ENCODE data around the gene CSE1L.
"Not testable (repeated sequence)": the region's sequence is repeated elsewhere in the genome, so short reads cannot be mapped to it uniquely, and the experiment has no call there.

Gene CSE1L

DNA sequence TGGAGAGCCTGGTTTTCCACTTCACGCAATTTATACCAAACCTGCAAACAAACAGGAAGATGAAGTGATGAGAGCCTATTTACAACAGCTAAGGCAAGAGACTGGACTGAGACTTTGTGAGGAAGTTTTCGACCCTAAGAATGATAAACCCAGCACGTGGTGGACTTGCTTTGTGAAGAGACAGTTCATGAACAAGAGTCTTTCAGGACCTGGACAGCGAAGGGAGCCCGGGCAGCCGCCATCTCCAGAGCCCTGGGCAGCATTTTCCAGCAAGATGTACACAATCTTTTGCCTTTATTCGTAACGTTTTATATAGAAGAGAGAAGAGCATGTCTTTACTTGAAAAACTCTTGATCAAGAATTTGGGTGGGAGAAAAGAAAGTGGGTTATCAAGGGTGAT is 88.7 kb downstream of the CSE1L start:
- DNase-seq: not testable (repeated sequence)

DNA sequence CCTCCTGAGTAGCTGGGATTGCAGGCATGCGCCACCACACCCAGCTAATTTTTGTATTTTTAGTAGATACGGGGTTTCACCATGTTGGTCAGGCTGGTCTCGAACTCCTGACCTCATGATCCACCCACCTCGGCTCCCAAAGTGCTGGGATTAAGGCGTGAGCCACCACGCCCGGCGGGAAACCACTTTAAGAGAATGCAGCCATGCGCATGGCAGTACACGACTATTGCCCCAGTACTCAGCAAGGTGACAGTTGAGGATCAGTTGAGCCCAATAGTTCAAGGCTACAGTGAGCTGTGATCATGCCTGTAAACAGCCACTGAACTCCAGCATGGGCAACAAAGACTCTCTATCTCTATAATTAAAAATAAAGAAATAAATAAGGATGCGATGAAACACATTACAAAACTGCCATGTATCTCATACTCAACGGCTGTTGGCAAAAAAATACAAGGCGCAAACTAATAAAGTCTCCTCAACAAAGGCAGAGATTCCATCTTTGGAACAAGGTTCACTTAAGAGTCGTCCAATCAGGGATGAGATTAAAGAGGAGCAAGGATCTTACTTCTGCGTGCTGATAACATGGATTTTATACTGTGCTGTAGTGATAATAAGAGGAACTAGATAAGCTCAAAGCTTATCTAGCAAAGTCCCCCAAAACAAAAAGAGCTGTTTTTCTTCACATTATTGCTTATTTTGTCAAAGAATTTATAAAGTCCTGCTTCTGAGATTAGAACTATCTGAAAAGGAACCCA is 90.9 kb downstream of the CSE1L start:
- DNase-seq: no peak

DNA sequence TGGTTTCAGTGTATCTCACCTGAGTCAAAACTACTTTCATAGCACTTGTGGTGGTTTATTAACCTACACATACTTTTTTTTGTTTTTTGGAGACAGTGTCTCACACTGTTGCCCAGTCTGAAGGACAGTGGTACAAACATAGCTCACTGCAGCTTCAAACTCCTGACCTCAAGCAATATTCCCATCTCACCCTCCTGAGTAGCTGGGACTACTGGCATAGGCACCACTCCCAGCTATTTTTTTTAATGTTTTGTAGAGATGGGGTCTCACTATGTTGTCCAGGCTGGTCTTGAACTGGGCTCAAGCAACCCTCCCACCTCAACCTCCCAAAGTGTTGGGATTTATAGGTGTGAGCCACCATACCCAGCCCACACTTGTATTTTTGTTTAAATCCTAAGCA is 92.3 kb downstream of the CSE1L start:
- no peak for DNase-seq

DNA sequence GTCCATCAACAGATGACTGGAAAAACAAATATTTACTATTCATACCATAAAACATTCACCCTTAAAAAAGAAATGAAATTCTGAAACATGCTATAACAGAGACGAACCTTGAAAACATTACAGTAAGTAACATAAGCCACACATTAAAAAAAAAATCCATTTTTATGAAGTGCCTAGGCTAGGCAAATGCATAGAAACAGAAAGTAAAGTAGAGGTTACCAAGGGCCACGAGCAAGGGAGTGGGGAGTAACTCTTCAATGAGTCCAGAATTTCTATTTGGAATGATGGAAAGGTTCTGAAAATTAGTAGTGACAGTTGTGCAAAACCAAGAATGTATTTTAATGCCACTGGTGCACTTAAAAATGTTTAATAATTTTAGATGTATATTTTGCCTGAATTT is 94.3 kb downstream of the CSE1L start:
- no peak for DNase-seq

DNA sequence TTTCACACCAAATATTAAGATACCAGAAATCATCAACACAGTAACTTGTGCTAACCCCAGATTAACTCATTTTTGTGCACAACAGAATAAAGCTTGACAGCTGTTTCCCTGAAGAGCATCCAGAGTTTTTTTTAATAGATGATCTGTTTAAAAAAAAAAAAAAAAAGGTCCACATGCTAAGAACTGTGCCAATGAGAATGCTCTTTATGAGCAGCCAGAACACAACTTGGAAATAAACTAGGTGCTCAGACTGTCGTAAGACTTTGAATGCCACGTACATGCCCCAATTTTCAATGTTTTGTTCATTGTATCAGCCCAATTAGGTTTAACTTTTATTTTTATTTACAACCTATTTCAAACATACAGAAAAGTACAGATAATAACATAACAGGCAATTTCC is 94.7 kb downstream of the CSE1L start:
- no peak for DNase-seq
